HepG2 (cell line): Measurements from ENCODE around the gene PLEKHB2. TPM values are rescaled to one million over a fixed set of nuclear protein-coding genes. Genes with fewer than 3 reads are reported as not detected.
A peak's percentile ranks its signal among the peaks of the same experiment; 100 is the strongest.

Source experiments
- ASH2L ChIP-seq: fragments of 300-600, 200-600 bp; sonication (generic); IDR thresholded peaks from 2 replicates; pipeline ENCODE4 v1.7.0; 2017; ENCODE audit warnings: low read depth, mild to moderate bottlenecking, moderate library complexity, mixed read lengths, low read length; ENCODE audit not compliant: insufficient read length
- BRF2 ChIP-seq: sonication (generic); formaldehyde crosslinking; IDR thresholded peaks from 2 replicates; pipeline ENCODE4 v1.8.1; 2022; ENCODE audit warnings: mild to moderate bottlenecking, missing genetic modification reagents
- CHD4 ChIP-seq: fragments of 200-600 bp; sonication (generic); IDR thresholded peaks from 2 replicates; pipeline ENCODE4 v1.7.0; 2017; ENCODE audit warnings: mild to moderate bottlenecking, low read length, borderline replicate concordance
- HDAC6 ChIP-seq: fragments of 200-600 bp; sonication (generic); IDR thresholded peaks from 2 replicates; pipeline ENCODE4 v1.7.0; 2017; ENCODE audit warnings: mild to moderate bottlenecking, antibody characterized with exemption, low read length, low read depth
- KDM4B ChIP-seq: sonication (generic); formaldehyde crosslinking; IDR thresholded peaks from 2 replicates; pipeline ENCODE4 v1.4.0; 2020; ENCODE audit warnings: missing genetic modification reagents
- KMT2A ChIP-seq: sonication (generic); formaldehyde crosslinking; IDR thresholded peaks from 2 replicates; pipeline ENCODE4 v1.4.0; 2020; ENCODE audit warnings: missing genetic modification reagents
- MED8 ChIP-seq: sonication (generic); formaldehyde crosslinking; IDR thresholded peaks from 2 replicates; pipeline ENCODE4 v1.8.1; 2023; ENCODE audit warnings: mild to moderate bottlenecking, missing genetic modification reagents; ENCODE audit not compliant: insufficient replicate concordance
- NR2F2 ChIP-seq: IDR thresholded peaks from 2 replicates; pipeline ENCODE4 v1.6.1; 2012; ENCODE audit warnings: low read depth, inconsistent platforms, borderline replicate concordance
- RNF2 ChIP-seq: fragments of 450-650 bp; conservative IDR thresholded peaks from 2 replicates; pipeline ENCODE4 v1.6.1; 2016; ENCODE audit warnings: low read depth
- SAFB2 ChIP-seq: sonication (generic); formaldehyde crosslinking; IDR thresholded peaks from 2 replicates; pipeline ENCODE4 v1.5.1; 2020; ENCODE audit warnings: missing genetic modification reagents, low read depth, mild to moderate bottlenecking, borderline replicate concordance
- SP2 ChIP-seq: sonication (generic); formaldehyde crosslinking; IDR thresholded peaks from 2 replicates; pipeline ENCODE4 v1.5.1; 2020; ENCODE audit warnings: mild to moderate bottlenecking, missing genetic modification reagents
- TBX2 ChIP-seq: sonication (generic); formaldehyde crosslinking; IDR thresholded peaks from 2 replicates; pipeline ENCODE4 v1.5.0; 2020; ENCODE audit warnings: missing genetic modification reagents, mild to moderate bottlenecking, borderline replicate concordance
- TFDP2 ChIP-seq: sonication (generic); formaldehyde crosslinking; IDR thresholded peaks from 2 replicates; pipeline ENCODE4 v1.4.0; 2020; ENCODE audit warnings: missing genetic modification reagents
- ZBTB21 ChIP-seq: sonication (generic); formaldehyde crosslinking; IDR thresholded peaks from 2 replicates; pipeline ENCODE4 v1.4.0; 2020; ENCODE audit warnings: missing genetic modification reagents
- ZKSCAN8 ChIP-seq: IDR thresholded peaks from 2 replicates; pipeline ENCODE4 v1.6.1; 2016; ENCODE audit warnings: borderline replicate concordance, missing genetic modification reagents, missing compliant biosample characterization
- ZNF3 ChIP-seq: IDR thresholded peaks from 2 replicates; pipeline ENCODE4 v1.7.0; 2017; ENCODE audit warnings: inconsistent platforms
- ZNF33A ChIP-seq: sonication (generic); formaldehyde crosslinking; IDR thresholded peaks from 2 replicates; pipeline ENCODE4 v1.5.1; 2020; ENCODE audit warnings: missing genetic modification reagents, mild to moderate bottlenecking, moderate library complexity, borderline replicate concordance
- ZNF446 ChIP-seq: sonication (generic); formaldehyde crosslinking; IDR thresholded peaks from 2 replicates; pipeline ENCODE4 v1.5.0; 2020; ENCODE audit warnings: mild to moderate bottlenecking, missing genetic modification reagents
- ZNF460 ChIP-seq: sonication (generic); formaldehyde crosslinking; IDR thresholded peaks from 2 replicates; pipeline ENCODE4 v1.5.1; 2020; ENCODE audit warnings: missing genetic modification reagents, mild to moderate bottlenecking, borderline replicate concordance
- ZNF558 ChIP-seq: sonication (generic); formaldehyde crosslinking; IDR thresholded peaks from 2 replicates; pipeline ENCODE4 v1.9.0; 2022; ENCODE audit warnings: mild to moderate bottlenecking, missing genetic modification reagents, borderline replicate concordance
- ZNF616 ChIP-seq: sonication (generic); formaldehyde crosslinking; IDR thresholded peaks from 2 replicates; pipeline ENCODE4 v1.5.0; 2020; ENCODE audit warnings: low read depth, mild to moderate bottlenecking, missing genetic modification reagents
- ZNF678 ChIP-seq: sonication (generic); formaldehyde crosslinking; IDR thresholded peaks from 2 replicates; pipeline ENCODE4 v1.4.0; 2020; ENCODE audit warnings: mild to moderate bottlenecking, missing genetic modification reagents
- ZSCAN9 ChIP-seq: IDR thresholded peaks from 2 replicates; pipeline ENCODE4 v1.6.1; 2016; ENCODE audit warnings: borderline replicate concordance
- polyA plus RNA-seq, 8 experiments: library from polyadenylated mRNA; depleted of rRNA in 3 of 8; stranded (reverse) in 7 of 8; unstranded in 1 of 8; fragments of >200 nt; fragmentation: Illumina TruSeq in 4 of 8; extraction: Trizol in 4 of 8; gene quantifications; 2 replicates each; pipeline versions ENCODE4 v1.2.1 to v1.2.3, GENCODE V29; 2011 to 2016; ENCODE audit warnings: low read depth in 4 of 8, missing spikeins in 1 of 8, mixed read lengths in 1 of 8; ENCODE audit not compliant: insufficient read depth in 1 of 8
- total RNA-seq, 5 experiments: library from RNA; depleted of rRNA; stranded (reverse); fragments of >200 nt; fragmentation: Illumina TruSeq; extraction: Trizol; gene quantifications; 2 replicates each; pipeline ENCODE4 v1.2.3, GENCODE V29; 2016; ENCODE audit warnings: low read depth in 1 of 5
- TF ChIP-seq, protein P1 (sequence below): sonication (generic); formaldehyde crosslinking; IDR thresholded peaks from 2 replicates; pipeline ENCODE4 v1.4.0; 2020; ENCODE audit warnings: missing genetic modification reagents, mild to moderate bottlenecking, borderline replicate concordance

Gene PLEKHB2
- total and polyA plus RNA-seq, 2 of the 13 experiments (the other 11 are each of a cell fraction or from before 2014, with no cell fraction given): 73.0 to 78.9 TPM

GRCh38 chr2:131093006-131093695 is 12.0 kb upstream of the PLEKHB2 start, which contains the start of gene FAM168B (continued):
- no peak for TF ChIP-seq NR2F2
- no peak for TF ChIP-seq ZNF33A (CRISPR knock-in tag)
- TF ChIP-seq ZNF446 (CRISPR knock-in tag): peak; percentile 90; the same call in 1 of the 2 replicates
- TF ChIP-seq ZNF616 (CRISPR knock-in tag): peak; percentile 82; the same call in 1 of the 2 replicates
- no peak; the same call in 1 of the 2 replicates for TF ChIP-seq KMT2A (CRISPR knock-in tag)
- TF ChIP-seq MED8 (CRISPR knock-in tag): peak; percentile 42
- TF ChIP-seq RNF2: peak; percentile 83; the same call in 1 of the 2 replicates
- peak; percentile 50; the same call in 1 of the 2 replicates for TF ChIP-seq TBX2 (CRISPR knock-in tag)
- no peak for TF ChIP-seq ZBTB21 (CRISPR knock-in tag)
- peak; percentile 54; the same call in 1 of the 2 replicates for TF ChIP-seq SP2 (CRISPR knock-in tag)
- TF ChIP-seq, protein P1, sequence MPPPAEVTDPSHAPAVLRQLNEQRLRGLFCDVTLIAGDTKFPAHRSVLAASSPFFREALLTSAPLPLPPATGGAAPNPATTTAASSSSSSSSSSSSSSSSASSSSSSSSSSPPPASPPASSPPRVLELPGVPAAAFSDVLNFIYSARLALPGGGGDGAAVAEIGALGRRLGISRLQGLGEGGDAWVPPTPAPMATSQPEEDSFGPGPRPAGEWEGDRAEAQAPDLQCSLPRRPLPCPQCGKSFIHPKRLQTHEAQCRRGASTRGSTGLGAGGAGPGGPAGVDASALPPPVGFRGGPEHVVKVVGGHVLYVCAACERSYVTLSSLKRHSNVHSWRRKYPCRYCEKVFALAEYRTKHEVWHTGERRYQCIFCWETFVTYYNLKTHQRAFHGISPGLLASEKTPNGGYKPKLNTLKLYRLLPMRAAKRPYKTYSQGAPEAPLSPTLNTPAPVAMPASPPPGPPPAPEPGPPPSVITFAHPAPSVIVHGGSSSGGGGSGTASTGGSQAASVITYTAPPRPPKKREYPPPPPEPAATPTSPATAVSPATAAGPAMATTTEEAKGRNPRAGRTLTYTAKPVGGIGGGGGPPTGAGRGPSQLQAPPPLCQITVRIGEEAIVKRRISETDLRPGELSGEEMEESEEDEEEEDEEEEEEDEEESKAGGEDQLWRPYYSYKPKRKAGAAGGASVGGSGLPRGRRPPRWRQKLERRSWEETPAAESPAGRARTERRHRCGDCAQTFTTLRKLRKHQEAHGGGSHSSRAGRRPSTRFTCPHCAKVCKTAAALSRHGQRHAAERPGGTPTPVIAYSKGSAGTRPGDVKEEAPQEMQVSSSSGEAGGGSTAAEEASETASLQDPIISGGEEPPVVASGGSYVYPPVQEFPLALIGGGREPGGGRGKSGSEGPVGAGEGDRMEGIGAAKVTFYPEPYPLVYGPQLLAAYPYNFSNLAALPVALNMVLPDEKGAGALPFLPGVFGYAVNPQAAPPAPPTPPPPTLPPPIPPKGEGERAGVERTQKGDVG (CRISPR knock-in tag): no peak
- TF ChIP-seq HDAC6: no peak
- TF ChIP-seq ZNF678 (CRISPR knock-in tag): no peak
- no peak for TF ChIP-seq ZNF460 (CRISPR knock-in tag)
- TF ChIP-seq KDM4B (CRISPR knock-in tag): no peak
- no peak; the same call in 1 of the 2 replicates for TF ChIP-seq ZNF558 (CRISPR knock-in tag)
- TF ChIP-seq ZNF3: no peak
- no peak for TF ChIP-seq ZKSCAN8
- 0 out of 2 replicates have a peak, but pooled peaks have one; percentile 40 for TF ChIP-seq SAFB2
- no peak; the same call in 1 of the 2 replicates for TF ChIP-seq ZSCAN9
- peak; percentile 66; the same call in 1 of the 2 replicates for TF ChIP-seq TFDP2
- TF ChIP-seq BRF2 (CRISPR knock-in tag): peak; percentile 94
- TF ChIP-seq CHD4: no peak
- peak; percentile 85 for TF ChIP-seq ASH2L
